Natural killer cell (primary cell): ENCODE data around the gene MYO1D. TPM values are rescaled to one million over a fixed set of nuclear protein-coding genes. Genes with fewer than 3 reads are reported as not detected.

ENCODE experiments used
- ATAC-seq, 3 donors: fragments of 150-1000 bp in 2 of 3; fragments of 200-7000 bp in 1 of 3; cut with Tn5 transposase; 1 replicate in 1 of 3; 2 replicates in 2 of 3; pipeline ENCODE4 v1.10.0; 2021; ENCODE audit warnings: mild to moderate bottlenecking in 2 of 3, moderate library complexity in 2 of 3
- DNase-seq, 2 donors: peaks; one replicate each; pipeline versions ENCODE4 v3.0.0 to v3.0.0-alpha.2; 2013 to 2021; ENCODE audit warnings: mixed read lengths in 1 of 2
- H3K27ac ChIP-seq: one replicate; pipeline ENCODE4 v1.5.1; 2013; ENCODE audit warnings: mild to moderate bottlenecking, low read length
- H3K27me3 ChIP-seq: one replicate; pipeline ENCODE4 v1.6.1; 2013; ENCODE audit warnings: low read length; ENCODE audit not compliant: control insufficient read depth, insufficient read depth
- H3K36me3 ChIP-seq: one replicate; pipeline ENCODE4 v1.6.1; 2013; ENCODE audit warnings: low read length; ENCODE audit not compliant: control insufficient read depth, insufficient read depth
- H3K4me1 ChIP-seq: one replicate; pipeline ENCODE4 v1.6.1; 2013; ENCODE audit warnings: low read length; ENCODE audit not compliant: control insufficient read depth, insufficient read depth
- H3K4me3 ChIP-seq: one replicate; pipeline ENCODE4 v1.5.1; 2013; ENCODE audit warnings: low read length
- H3K9me3 ChIP-seq: one replicate; pipeline ENCODE4 v1.6.1; 2013; ENCODE audit warnings: low read length; ENCODE audit not compliant: control insufficient read depth, insufficient read depth
- H3K27ac Mint-ChIP-seq, 2 donors: one replicate each; pipeline ENCODE4 v1.8.0; 2022; ENCODE audit warnings: mild to moderate bottlenecking in 2 of 2, mixed read lengths in 2 of 2, moderate library complexity in 1 of 2
- H3K27me3 Mint-ChIP-seq, 2 donors: one replicate each; pipeline ENCODE4 v1.8.0; 2022; ENCODE audit warnings: low read depth in 2 of 2, mixed read lengths in 2 of 2
- H3K36me3 Mint-ChIP-seq: one replicate; pipeline ENCODE4 v1.8.0; 2022; ENCODE audit warnings: mixed read lengths
- H3K4me1 Mint-ChIP-seq, 2 donors: one replicate each; pipeline ENCODE4 v1.8.0; 2022; ENCODE audit warnings: mixed read lengths in 2 of 2
- H3K4me3 Mint-ChIP-seq: one replicate; pipeline ENCODE4 v1.8.0; 2022; ENCODE audit warnings: mild to moderate bottlenecking, moderate library complexity, mixed read lengths
- H3K9me3 Mint-ChIP-seq, 2 donors: one replicate each; pipeline ENCODE4 v1.8.0; 2022; ENCODE audit warnings: mixed read lengths in 2 of 2
- CTCF ChIP-seq: fragments of 200-600 bp; IDR thresholded peaks from one replicate; pipeline ENCODE4 v1.8.0; 2022; ENCODE audit warnings: antibody characterized with exemption
- WGBS: methylation state at CpG from one replicate; pipeline ENCODE4 v1.1.7; 2013; ENCODE audit warnings: missing lambda C conversion rate; ENCODE audit not compliant: insufficient coverage; 5-methylcytosine and 5-hydroxymethylcytosine counted together
- intact Hi-C: fragments of 100-400 bp; cut with micrococcal nuclease; formaldehyde crosslinking; loops from one replicate; pipeline ENCODE4 v1.14.2; 2022
- total RNA-seq, 4 donors: library from RNA; stranded (reverse); fragments of 120-200 nt in 1 of 4; gene quantifications; one replicate each; pipeline versions ENCODE4 v1.2.3 to v1.2.4, GENCODE V29; 2013 to 2022

The MYO1D gene
- total RNA-seq, 3 donors from 2014 or later (not counting 1 experiment from before 2014, with no cell fraction given), result 6.8 to 20.2 (median 10.5) TPM

- Mint-ChIP-seq H3K9me3 (no peaks in the 10 kb centered on the region), H3K36me3 (no peaks in the 10 kb centered on the region), H3K4me1 (peaks cover 9% of the 10 kb centered on the region in 2 donors), H3K4me3 (no peak overlapping the region), H3K27me3 (no peaks in the 10 kb centered on the region), H3K27ac (no peak overlapping the region)
- Histone ChIP-seq H3K27ac (no peak overlapping the region), H3K27me3 (no peaks in the 10 kb centered on the region), H3K36me3 (no peaks in the 10 kb centered on the region), H3K4me1 (peaks cover 3% of the 10 kb centered on the region), H3K9me3 (no peaks in the 10 kb centered on the region), H3K4me3 (no peak overlapping the region)
- intact Hi-C loops, result loop anchor here (1.0 to 10.0 kb wide), 4 partner anchors 55 to 149 kb away; no protein-coding TSS in a partner anchor
- ATAC-seq (no peak), DNase-seq (no peak)
- TF ChIP-seq CTCF, result no peak
- WGBS, result 84% methylated on average over 5 of the region's 7 CpGs
These were observed 266.9 kb downstream of the MYO1D start for GRCh38 chr17:32609884-32610650.

DNA sequence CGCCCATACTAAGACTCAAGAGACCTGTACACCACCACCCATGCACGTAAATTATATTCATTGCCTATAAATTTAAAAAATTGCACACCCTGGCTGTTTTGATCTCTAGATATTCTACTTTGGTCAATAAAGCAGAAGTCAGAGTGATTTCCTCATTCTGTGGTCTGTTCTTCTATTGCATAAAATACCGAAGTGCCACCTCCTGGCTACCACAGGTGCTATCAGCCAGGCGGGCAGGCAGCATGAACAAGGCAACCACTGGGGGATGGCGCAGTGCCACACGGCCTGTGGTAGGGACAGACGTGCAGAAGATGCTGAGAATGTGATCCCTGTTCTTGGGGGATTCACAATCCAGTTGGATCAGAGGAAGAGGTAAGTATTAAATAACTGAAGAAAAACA, 267.8 kb downstream of the MYO1D start:
- Histone ChIP-seq H3K36me3 (no peaks in the 10 kb centered on the region), H3K27ac (no peak overlapping the region), H3K9me3 (no peaks in the 10 kb centered on the region), H3K27me3 (no peaks in the 10 kb centered on the region), H3K4me1 (peaks cover 3% of the 10 kb centered on the region), H3K4me3 (no peak overlapping the region)
- peak; percentile 66 for TF ChIP-seq CTCF
- peaks cover 9% of the 10 kb centered on the region in 2 donors for H3K4me1 Mint-ChIP-seq
- WGBS, result 6% methylated on average over 7 of the region's 7 CpGs
- peaks cover 0 to 3% of the 10 kb centered on the region in 2 donors for H3K27me3 Mint-ChIP-seq
- no peak overlapping the region for H3K4me3 Mint-ChIP-seq
- peak; percentile 58 to 86 for DNase-seq
- peak; percentile 96 to 100 (median 100) for ATAC-seq
- H3K9me3 Mint-ChIP-seq, result no peaks in the 10 kb centered on the region
- H3K36me3 Mint-ChIP-seq, result no peaks in the 10 kb centered on the region
- peak overlapping the region in 1 of 2 donors; percentile 56 for H3K27ac Mint-ChIP-seq
- intact Hi-C loops, result loop anchor here (1.0 to 10.0 kb wide), 4 partner anchors 54 to 148 kb away; no protein-coding TSS in a partner anchor

- H3K9me3 Mint-ChIP-seq, result no peaks in the 10 kb centered on the region
- Histone ChIP-seq H3K4me1 (peaks cover 3% of the 10 kb centered on the region), H3K36me3 (no peaks in the 10 kb centered on the region), H3K27me3 (no peaks in the 10 kb centered on the region), H3K27ac (no peak overlapping the region), H3K4me3 (no peak overlapping the region), H3K9me3 (no peaks in the 10 kb centered on the region)
- DNase-seq (no peak), ATAC-seq (no peak)
- H3K27ac Mint-ChIP-seq, result no peak overlapping the region
- no peak for TF ChIP-seq CTCF
- H3K4me3 Mint-ChIP-seq, result no peak overlapping the region
- H3K4me1 Mint-ChIP-seq, result peaks cover 9% of the 10 kb centered on the region in 2 donors
- peaks cover 0 to 3% of the 10 kb centered on the region in 2 donors for H3K27me3 Mint-ChIP-seq
- intact Hi-C loops, result loop anchor here (10.0 kb wide), 1 partner anchor 53 kb away; no protein-coding TSS in a partner anchor
- no peaks in the 10 kb centered on the region for H3K36me3 Mint-ChIP-seq
These were observed 268.7 kb downstream of the MYO1D start for GRCh38 chr17:32608267-32608666.
